Spleen (tissue), 7 donors: ENCODE results near the gene CTSH.

ENCODE experiments used
- POLR2A ChIP-seq, 3 donors: fragments of 450-650 bp; IDR thresholded peaks; one replicate each; pipeline ENCODE4 v1.5.1; 2017; ENCODE audit warnings: antibody characterized with exemption in 3 of 3, mild to moderate bottlenecking in 1 of 3
- TF ChIP-seq, protein P1 (sequence below), 11 experiments: fragments of 200-600 bp in 7 of 11; fragments of 450-650 bp in 4 of 11; sonication (generic) in 4 of 11; IDR thresholded peaks in 8 of 11; conservative IDR thresholded peaks in 3 of 11; 1 replicate in 7 of 11; 2 replicates in 4 of 11; pipeline versions ENCODE4 v1.4.0 to v1.8.0; 2016 to 2021; ENCODE audit warnings: antibody characterized with exemption in 11 of 11, inconsistent platforms in 4 of 11, mild to moderate bottlenecking in 1 of 11
- donor health status: DM: no; HTN: no; CAD: no; lungs with moderate emphysema.
- donor health status: DM: no; HTN: no; CAD: no.
- donor health status: DM: no; HTN: no; CAD: no.

DNA sequence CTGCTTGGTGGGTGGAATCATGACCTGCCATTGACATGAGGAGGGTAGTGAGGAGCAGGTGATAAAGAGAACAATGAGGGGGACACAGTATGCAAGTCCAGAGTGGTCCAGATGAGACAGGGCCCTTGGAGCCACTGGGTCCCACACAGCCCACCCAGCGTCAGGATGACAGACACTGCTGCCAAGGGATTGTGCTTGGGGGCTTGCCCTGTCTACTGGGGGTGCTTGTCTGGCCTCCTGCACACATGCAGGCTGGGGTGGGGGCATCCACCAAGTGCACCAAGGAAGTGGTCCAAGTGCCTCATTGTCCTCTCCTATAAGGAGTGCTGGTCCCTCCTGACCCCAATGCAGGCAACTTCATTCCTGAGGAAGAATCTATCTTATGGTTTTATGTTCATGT, 39.2 kb upstream of the CTSH start:
- TF ChIP-seq, protein P1, sequence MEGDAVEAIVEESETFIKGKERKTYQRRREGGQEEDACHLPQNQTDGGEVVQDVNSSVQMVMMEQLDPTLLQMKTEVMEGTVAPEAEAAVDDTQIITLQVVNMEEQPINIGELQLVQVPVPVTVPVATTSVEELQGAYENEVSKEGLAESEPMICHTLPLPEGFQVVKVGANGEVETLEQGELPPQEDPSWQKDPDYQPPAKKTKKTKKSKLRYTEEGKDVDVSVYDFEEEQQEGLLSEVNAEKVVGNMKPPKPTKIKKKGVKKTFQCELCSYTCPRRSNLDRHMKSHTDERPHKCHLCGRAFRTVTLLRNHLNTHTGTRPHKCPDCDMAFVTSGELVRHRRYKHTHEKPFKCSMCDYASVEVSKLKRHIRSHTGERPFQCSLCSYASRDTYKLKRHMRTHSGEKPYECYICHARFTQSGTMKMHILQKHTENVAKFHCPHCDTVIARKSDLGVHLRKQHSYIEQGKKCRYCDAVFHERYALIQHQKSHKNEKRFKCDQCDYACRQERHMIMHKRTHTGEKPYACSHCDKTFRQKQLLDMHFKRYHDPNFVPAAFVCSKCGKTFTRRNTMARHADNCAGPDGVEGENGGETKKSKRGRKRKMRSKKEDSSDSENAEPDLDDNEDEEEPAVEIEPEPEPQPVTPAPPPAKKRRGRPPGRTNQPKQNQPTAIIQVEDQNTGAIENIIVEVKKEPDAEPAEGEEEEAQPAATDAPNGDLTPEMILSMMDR (IDR thresholded peaks at IDR 0.05 in 8 of 11, conservative IDR thresholded peaks at IDR 0.05 in 3 of 11), result no peak
- TF ChIP-seq POLR2A (IDR thresholded peaks at IDR 0.05), result no peak
